HG03575 (cell line): ENCODE data around the gene NDST1.

Source experiments
- ATAC-seq: cut with Tn5 transposase; IDR thresholded peaks from one replicate; pipeline ENCODE4 v1.9.1; 2021; ENCODE audit not compliant: unreplicated experiment, insufficient number of reproducible peaks, low FRiP score; ENCODE audit errors: extremely low read depth

Gene NDST1

GRCh38 chr5:150534811-150535210, 26.9 kb downstream of the NDST1 start:
- no peak for ATAC-seq

DNA sequence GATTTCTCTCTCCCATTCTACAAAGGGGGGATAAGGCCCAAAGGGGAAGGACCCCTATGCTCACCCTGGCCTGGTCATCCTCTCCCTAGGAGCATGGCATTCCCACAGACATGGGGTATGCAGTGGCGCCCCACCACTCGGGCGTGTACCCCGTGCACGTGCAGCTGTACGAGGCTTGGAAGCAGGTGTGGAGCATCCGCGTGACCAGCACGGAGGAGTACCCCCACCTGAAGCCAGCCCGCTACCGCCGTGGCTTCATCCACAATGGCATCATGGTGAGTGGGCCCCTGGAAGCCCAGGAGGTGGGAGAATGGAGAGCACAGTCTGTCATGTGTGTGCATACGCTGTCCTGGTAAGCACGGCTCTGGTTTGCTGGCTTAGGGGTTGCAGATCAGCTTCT, 27.7 kb downstream of the NDST1 start:
- no peak for ATAC-seq

- ATAC-seq = no peak
Measured at GRCh38 chr5:150538007-150538917, 30.3 kb downstream of the NDST1 start.

DNA sequence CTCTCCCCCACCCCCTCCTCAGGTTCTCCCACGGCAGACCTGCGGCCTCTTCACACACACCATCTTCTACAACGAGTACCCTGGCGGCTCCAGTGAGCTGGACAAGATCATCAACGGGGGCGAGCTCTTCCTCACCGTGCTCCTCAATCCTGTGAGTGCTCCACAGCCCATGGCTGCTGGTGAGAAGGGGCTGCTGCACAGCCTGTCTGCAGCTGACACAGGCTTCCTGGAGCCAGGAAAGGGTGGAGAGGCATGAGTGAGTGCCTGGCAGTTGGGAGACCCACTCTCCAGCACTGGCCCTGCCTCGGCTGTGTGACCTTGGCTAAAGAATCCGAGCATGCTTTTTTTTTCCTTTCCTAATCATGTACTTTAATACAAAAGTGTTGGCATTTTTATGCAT, 31.3 kb downstream of the NDST1 start:
- ATAC-seq = no peak

- no peak for ATAC-seq
Measured at GRCh38 chr5:150540042-150540441, 32.1 kb downstream of the NDST1 start.

GRCh38 chr5:150540615-150541396, 32.9 kb downstream of the NDST1 start:
- no peak for ATAC-seq

DNA sequence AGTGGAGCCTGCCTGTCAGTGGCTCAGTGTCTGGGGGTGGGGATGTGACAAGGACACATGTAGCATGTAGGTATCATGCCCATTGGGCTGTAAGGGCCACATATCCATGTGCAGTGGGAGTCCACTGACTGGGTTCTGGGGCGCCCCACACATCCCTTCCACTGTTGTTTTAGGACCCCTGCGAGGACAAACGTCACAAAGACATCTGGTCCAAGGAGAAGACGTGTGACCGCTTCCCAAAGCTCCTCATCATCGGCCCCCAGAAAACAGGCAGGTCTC, 33.4 kb downstream of the NDST1 start:
- ATAC-seq = no peak

DNA sequence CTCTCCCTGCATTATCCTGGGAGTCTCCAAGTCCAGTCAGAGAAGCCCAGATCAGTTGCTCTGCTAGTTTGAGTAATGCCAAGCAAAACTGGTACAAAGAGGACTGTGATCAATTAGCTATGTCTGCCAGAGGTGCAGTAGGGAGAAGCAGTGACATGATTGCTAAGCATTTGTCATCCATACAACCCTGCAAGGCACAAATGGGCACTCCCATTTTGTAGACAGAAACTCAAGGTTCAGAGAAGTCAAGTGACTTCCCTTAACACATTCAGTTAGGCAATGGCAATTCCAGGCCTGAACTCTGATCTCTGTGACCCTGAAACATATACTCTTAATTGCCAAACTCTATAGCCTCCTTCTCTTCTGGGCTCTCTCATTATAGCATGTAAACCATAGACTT, 34.0 kb downstream of the NDST1 start:
- no peak for ATAC-seq

DNA sequence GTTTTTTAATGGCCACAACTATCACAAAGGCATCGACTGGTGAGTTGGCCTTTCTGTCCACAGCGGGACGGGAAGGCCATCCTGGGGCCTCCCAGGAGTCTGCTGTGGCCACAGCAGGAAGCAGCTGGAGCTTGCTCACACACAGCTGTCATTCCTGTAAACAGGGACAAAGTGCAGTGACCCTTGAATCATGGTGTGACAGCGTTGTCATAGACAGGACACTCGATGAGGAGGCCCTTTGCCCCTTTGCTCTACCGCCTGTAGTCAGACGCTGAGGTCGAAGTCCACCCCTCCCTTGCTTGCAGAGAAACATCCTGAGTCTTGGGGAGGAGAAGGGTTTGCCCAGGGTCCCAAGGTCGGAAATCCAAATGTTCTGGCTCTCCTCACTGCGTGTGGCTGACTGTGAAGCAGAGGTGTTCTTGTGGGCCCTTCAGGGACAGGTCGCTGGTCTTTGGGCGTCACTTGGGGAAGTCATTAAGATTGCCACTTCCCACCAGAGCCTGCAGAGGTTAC, 35.1 kb downstream of the NDST1 start:
- ATAC-seq = no peak

- no peak for ATAC-seq
Measured at GRCh38 chr5:150544611-150545219, 36.8 kb downstream of the NDST1 start.

GRCh38 chr5:150545246-150545645, 37.3 kb downstream of the NDST1 start:
- ATAC-seq = no peak

- no peak for ATAC-seq
Measured at GRCh38 chr5:150548123-150548522, 40.2 kb downstream of the NDST1 start.

DNA sequence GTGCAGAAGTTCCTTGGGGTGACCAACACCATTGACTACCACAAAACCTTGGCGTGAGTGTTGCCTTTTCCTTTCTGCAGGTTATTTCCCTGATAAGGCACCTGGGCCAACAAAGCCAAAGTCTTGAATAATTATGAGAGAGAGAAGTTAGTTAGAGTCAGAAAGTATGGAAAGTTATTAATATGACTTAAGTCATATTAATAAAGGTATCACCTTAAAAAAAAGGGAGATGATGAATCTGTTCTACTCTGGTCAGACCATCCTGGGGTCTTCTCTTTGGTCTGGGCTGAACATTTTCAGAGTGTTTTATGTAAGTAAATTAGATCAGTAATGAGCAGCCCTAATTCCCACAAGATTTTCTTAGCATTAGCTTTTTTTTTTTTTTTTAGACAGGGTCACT, 41.8 kb downstream of the NDST1 start:
- no peak for ATAC-seq

DNA sequence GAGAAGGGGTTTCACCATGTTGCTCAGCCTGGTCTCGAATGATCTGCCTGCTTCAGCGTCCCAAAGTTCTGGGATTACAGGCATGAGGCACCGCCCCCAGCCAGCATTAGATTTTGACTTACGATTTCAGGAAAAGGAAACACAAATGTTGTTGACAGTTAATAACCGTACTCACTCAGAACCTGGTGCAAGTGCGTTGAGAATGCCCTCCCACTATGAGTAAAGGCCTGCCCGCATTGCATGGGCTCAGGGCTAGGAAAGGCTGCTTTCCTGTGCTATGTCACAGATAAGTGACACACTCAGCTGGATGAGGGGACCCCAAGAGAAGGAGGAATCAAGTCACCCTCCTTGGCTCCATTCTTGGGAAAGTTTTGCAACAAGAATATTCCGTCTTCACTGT, 42.4 kb downstream of the NDST1 start:
- ATAC-seq = no peak

GRCh38 chr5:150551066-150551465, 43.1 kb downstream of the NDST1 start:
- ATAC-seq = no peak

DNA sequence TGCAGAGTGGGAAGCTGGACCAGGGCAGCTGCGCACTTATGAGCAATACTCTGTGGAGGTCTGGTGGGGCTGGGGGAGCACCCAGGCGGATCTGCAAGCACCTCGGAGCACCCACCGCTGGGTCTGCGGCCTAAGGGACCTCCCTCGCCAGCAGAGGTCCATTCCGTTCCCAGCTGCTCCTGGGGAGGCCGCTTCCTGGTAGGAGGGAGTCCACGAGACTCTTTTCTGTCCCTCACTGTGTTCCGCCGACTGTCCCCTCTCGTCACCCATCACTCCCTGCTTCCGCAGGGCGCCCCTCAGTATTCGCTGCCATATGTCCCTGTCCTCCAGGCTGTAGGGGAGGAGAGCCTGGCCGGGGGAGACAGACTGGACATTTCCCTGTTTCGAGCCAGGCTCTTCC, 45.5 kb downstream of the NDST1 start:
- no peak for ATAC-seq

- ATAC-seq = no peak
Measured at GRCh38 chr5:150553911-150554310, 46.0 kb downstream of the NDST1 start.

- no peak for ATAC-seq
Measured at GRCh38 chr5:150554857-150555256, 46.9 kb downstream of the NDST1 start.

DNA sequence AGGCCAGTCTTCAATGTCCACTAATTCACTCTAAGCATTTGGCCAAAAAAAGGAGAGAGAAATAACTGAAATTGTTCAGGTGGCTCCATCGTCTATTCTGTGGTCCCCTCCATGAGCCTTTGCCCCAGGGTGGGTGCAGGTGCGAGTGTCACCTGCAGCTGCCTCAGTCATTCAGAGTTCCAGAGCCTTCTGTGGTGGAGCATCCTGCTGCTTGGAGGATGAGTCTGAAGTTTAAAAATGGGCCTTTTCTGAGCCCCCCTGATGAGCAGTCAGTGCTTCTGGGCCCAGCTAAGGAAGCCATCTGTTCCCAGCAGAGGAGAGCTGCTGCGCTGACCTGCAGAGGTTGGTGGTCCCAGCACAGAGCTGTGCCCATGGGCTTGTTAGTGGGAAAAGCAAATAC, 48.2 kb downstream of the NDST1 start:
- no peak for ATAC-seq
